Anterior cingulate cortex (tissue), 58 donors: Measurements from ENCODE around the gene PHACTR3.
"Not testable (repeated sequence)": the region's sequence is repeated elsewhere in the genome, so short reads cannot be mapped to it uniquely, and the experiment has no call there.

Experiments used
- DNase-seq, 58 donors: peaks; one replicate each; lab custom pipeline; 2025; lab: John Stamatoyannopoulos, UW

PHACTR3 gene

DNA sequence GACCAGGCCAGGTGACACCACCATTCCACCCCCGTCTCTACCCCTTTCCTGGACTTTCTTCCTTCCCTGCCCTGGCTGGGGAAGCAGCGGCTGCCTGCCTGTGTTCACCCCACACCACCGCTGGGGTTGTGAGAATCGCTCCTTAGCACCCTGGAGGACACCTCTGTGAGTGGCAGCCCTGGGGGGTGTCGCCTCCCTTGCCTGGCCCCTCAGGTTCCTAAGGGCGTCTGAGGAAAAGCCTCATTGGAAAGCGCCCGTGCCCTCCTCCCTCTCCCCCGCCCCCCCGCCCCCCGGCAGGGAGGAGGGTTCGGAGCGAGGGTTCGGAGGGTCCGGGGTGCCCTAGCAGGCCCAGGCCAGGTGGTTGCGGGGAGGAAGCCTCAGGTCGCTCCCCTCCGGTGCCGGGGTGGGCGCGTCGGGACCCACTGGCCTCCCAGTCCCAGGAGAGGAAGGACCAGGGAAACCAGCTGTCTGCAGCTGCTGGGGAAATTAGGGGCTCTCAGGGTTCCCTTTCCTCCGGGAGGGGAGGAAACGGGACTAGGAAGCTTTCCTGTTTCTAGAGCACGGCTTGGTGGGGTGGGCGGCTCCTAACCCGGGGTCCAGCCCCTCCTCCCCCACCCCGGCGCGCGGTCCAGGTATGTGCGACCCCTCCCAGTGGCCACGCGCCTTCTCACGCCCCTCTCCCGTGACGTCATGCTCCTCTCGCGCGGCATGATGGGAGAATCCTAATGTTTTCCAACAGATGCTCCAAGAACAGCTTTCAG lies at the start of gene PHACTR3:
Gene PHACTR3 (plus strand): TSS at position 760 of the 761 bp plus-strand sequence. CDS start 475 bp downstream, outside the sequence.
- peak in 55 of 58 donors; percentile 24 to 84 (median 61) for DNase-seq

DNA sequence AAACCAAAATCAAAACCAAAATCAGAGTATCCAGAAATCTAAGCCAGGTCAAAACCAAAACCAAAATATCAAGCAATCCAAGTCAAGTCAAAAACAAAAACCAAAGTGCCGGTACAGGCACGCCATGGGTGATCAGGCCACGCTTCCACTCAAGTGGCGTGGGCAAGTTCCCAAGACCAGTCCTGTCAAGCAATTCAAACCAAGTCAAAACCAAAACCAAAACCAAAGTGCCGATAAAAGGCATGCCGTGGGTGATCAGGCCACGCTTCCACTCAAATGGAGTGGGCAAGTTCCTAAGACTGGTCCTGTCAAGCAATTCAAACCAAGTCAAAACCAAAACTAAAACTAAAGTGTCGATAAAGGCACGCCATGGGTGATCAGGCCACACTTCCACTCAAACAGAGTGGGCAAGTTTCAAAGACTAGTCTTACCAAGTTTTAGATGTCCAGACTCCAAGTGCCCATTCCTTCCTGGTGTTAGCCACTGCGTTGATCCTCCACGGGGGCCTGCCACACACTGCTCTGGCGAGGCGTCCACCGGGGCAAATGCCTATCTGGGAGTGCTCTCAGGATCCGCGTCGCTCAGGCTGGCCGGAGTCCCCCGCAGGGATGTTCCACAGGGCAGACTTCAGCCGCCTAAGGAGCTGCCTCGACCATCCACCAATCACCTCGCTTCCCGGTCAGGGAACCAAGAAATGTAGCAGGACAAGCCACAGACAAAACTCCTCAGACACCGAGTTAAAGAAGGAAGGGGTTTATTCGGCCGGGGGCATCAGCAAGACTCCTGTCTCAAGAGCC lies 46.4 kb upstream of the PHACTR3 start:
- not testable (repeated sequence) for DNase-seq

- DNase-seq: no peak
Measured at GRCh38 chr20:59559024-59559817, 45.1 kb upstream of the PHACTR3 start.

GRCh38 chr20:59559863-59560262 lies 44.5 kb upstream of the PHACTR3 start:
- DNase-seq: no peak

DNA sequence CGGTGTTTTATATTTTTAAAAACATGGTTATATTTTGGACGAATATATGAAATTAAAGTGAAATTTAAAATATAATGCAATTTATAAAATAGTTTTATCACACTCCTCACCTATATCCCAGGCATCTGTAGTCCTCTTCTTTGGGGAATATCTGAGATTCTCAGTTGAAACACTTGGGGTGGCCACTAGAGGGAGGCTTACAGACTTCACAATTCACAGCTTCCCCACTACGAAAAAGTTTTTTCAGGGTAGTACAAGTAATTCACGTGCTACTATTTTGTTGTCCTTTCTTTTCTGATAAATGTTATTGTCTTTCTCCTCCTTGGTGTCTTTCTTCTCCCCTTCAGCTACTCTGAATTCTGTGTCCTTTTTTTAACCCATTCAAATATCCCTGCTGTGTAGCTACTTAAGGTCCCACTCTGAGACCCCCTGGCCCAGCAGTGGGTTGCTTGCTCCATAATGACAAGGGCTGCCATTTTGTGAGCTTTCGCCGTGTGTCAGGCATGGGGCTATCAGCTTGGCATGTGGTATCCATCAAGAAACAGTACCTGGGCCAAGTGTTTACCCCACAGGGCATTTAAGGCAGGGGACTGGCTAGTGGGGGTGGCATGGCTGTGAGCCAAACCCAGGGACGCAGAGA lies 43.6 kb upstream of the PHACTR3 start:
- DNase-seq: no peak

- DNase-seq: no peak
Measured at GRCh38 chr20:59561228-59561605, 43.1 kb upstream of the PHACTR3 start.

- DNase-seq: no peak
Measured at GRCh38 chr20:59561614-59562277, 42.6 kb upstream of the PHACTR3 start.

DNA sequence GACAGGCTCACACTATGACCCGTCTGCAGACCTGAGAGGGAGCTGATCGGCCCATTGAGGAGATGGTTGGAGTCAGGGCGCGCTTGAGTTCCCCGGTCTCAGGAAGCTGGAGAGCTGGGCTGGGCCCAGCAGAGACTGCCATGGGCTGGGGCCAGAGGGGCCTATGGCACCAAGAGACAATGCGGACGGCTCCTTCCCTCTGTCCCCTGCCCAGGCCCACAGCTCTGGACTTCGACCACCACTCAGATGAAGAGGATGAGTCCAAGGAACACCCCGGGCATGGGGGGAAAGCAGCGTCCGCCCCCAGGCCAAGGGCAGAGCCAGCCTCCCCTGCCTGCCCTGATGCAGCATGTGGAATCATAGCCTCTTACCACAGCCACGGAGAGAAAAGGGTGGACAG lies 40.2 kb upstream of the PHACTR3 start:
- DNase-seq: no peak

DNA sequence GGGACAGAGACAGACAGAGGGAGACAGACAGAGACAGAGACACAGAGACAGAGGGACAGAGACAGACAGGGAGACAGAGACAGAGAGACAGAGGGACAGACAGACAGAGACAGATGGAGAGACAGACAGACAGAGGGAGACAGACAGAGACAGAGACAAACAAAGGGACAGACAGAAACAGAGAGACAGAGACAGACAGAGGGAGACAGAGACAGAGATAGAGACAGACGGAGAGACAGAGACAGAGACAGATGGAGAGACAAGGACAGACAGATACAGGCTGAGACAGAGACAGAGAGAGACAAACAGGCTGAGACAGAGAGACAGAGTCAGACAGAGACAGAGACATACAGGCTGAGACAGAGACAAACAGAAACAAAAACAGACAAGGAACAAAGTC lies 39.4 kb upstream of the PHACTR3 start:
- DNase-seq: no peak

DNA sequence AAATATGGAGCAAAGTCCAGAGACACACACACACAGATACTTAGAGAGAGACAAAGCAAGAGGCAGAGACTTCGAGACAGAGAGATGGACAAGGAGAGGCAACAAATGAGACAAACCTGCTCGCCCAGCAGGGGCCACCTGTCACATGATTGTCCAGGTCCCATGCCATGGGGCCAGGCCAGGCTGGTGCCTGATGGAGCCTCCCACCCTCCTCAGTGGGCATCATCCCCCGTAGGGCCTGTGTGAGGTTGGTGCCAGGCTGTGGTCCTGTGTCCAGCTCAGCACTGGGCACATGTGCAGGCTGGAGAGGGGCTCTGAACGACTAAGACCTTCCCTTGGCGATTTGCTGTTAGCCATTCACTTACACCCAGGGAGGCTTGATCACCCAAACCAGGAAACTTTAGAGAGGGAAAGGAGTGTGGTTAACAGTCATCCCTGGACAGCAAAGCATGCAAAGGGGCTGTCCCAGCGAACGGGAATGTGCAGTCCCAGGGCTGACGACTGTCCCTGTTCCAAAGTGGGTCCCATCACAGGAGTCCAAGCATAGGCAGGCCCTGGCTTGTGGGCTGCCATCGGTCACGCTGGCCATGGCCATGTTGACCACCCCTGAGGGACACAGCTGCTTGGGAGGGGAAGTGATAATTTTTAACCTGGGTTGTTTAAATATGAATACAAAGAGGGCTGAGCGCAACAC lies 38.4 kb upstream of the PHACTR3 start:
- DNase-seq: no peak

GRCh38 chr20:59566631-59567524 lies 37.5 kb upstream of the PHACTR3 start:
- no peak for DNase-seq

DNA sequence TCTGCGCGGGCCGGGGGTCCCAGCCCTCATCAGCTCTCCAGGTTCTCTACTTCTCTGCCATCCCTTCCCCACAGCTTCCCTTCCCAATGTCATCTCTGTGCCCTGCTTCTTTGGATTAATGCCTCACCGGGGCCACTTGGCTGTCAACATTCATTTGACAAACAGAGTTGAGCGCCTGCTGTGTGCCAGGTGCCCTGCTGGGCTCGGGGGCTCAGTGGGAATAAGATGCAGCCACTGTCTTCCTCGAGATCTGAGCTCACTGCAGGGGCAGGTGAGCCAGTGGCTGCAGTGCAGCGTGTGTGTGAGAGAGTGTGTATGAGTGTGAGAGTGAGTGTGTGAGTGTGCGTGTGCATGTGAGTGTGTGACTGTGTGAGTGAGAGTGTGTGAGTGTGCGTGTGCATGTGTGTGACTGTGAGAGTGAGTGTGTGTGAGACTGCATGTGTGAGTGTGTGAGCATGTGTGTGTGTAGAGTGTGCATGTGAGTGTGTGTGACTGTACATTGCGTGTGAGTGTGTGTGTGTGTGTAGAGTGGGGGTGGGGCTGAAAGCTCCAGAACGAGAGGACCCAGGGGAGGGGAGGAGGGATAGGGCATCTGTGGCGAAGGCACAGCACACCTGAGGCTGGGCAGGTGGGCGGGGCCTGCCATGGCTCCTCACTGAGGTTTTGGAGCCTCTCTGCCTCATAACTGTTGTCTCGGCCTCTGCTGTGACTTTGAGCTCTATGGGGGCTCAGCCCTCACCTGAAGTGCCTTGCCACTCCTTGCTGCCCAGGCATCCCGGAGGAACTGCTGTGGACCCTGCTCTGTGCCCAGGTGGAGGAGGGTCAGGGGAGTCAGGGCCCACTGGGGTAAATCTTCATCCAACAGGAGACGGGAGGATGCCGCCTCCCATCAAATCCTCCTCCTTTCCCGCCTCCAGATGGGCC lies 36.5 kb upstream of the PHACTR3 start:
- DNase-seq: no peak

DNA sequence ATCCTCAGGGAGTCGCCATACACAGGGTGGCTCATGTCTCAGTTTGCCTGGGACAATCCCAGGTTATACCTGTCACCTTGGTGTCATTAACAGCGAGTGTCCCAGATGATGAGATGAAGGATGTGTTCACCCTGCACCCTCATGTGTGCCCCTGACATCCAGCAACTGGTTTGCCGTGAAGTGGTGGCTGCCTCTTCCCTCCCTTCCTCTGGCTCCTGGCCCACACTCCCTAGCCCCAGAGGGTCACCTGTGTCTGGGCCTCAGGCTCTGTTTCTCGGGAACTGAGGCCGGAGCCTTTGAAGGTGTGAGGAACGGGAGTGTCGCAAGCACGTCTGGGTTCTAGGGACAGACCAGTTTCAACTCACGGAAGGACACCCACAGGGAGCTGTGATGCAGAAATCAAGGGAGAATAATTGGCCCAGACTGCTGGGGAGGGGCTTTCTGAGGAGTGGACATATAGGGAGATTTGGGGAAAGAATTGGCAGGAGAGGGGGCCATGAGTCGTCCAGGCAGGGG lies 35.8 kb upstream of the PHACTR3 start:
- no peak for DNase-seq

GRCh38 chr20:59569305-59569704 lies 35.0 kb upstream of the PHACTR3 start:
- DNase-seq: no peak

GRCh38 chr20:59571151-59571550 lies 33.2 kb upstream of the PHACTR3 start:
- no peak for DNase-seq

DNA sequence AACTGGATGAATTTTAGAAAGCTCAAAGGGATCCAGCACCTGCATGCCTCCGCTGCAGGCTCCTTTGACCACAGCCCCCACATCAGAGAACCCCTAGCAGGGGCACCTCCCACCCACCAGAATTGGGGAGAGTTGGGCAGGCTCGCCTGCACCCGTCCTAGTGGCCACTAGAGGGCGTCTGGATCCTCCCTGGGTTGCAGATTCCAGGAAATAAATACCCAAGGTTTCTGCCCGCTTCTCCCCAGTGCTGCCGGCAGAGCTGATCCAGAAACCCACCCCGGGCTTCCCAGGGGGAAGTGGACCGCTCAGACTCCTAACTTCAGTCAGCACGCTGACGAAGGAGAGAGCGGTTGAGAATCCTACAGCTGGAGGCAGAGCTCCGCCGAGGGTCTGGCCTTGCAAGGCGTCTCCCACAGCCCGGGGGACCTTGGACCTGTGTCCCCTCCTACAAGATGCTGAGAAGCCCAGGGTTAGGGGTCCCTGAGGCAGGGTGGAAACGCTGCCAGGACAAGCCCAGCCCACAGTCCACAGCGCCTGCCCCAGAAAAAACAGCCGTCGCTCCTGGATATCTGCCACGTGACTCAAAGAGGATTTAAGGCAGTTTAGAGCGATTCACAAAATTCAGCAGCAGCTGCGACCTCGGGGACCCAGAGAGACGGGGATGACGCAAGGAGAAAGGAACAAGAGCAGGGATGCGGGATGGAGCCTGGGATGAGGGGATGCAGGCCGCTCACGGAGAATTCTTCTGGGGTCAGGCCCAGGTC lies 32.6 kb upstream of the PHACTR3 start:
- DNase-seq: peak in 52 of 58 donors; percentile 27 to 80 (median 55)
